GM12874 (cell line): ENCODE measurements around the gene MOSMO.

Experiments
- CTCF ChIP-seq: IDR thresholded peaks from 2 replicates; pipeline ENCODE4 v1.5.1; 2011; ENCODE audit warnings: low read depth, mild to moderate bottlenecking, control low read depth, low read length, moderate library complexity; ENCODE audit not compliant: insufficient read depth

The MOSMO gene

GRCh38 chr16:22003195-22003594 lies 4.7 kb upstream of the MOSMO start:
- TF ChIP-seq CTCF = no peak

- no peak for TF ChIP-seq CTCF
Measured at GRCh38 chr16:22004341-22004740, 3.6 kb upstream of the MOSMO start.

GRCh38 chr16:22005746-22006145 lies 2.2 kb upstream of the MOSMO start:
- TF ChIP-seq CTCF = no peak

GRCh38 chr16:22006636-22007035 lies 1.3 kb upstream of the MOSMO start:
- TF ChIP-seq CTCF = no peak

- no peak for TF ChIP-seq CTCF
Measured at GRCh38 chr16:22007159-22007508, 777 bp upstream of the MOSMO start.

GRCh38 chr16:22008215-22009059 lies 526 bp downstream of the MOSMO start:
- no peak for TF ChIP-seq CTCF

- no peak for TF ChIP-seq CTCF
Measured at GRCh38 chr16:22010902-22011301, 3.0 kb downstream of the MOSMO start.
